ENCODE measurements around the gene NTN4.
"Not testable (repeated sequence)": the region's sequence is repeated elsewhere in the genome, so short reads cannot be mapped to it uniquely, and the experiment has no call there.

NTN4 gene

DNA sequence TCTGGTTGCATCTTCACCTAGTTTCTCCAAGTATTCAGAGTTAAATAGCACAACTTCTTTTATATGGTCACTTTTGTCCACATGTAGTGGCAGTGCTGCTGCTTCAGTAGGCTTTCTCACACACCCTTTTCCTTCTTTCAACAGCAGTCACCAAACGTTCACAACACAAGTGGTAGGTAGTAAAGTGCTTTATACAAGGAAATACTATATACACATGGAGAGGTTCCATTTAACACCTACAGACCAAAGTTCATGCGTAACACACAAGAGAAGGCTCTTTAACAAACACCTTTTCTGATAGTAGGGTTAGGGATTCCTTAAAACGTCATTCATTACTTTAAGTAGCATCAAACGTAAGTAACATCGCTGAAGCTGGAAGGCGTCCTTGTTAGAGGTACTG is 132.2 kb downstream of the NTN4 start:
- DNase-seq (ENCODE audit: low read depth in 2 of 2), result no peak

DNA sequence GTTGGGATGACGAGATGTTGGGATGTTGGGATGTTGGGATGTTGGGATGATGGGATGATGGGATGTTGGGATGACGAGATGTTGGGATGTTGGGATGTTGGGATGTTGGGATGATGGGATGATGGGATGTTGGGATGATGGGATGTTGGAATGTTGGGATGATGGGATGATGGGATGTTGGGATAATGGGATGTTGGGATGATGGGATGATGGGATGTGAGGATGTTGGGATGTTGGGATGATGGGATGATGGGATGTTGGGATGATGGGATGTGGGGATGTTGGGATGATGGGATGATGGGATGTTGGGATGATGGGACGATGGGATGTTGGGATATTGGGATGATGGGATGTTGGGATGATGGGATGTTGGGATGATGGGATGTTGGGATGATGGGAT is 135.9 kb downstream of the NTN4 start:
- not testable (repeated sequence) for DNase-seq (ENCODE audit: low read depth in 2 of 2)

GRCh38 chr12:95653771-95654546 is 136.6 kb downstream of the NTN4 start:
- no peak for DNase-seq (ENCODE audit: low read depth in 2 of 2)

DNA sequence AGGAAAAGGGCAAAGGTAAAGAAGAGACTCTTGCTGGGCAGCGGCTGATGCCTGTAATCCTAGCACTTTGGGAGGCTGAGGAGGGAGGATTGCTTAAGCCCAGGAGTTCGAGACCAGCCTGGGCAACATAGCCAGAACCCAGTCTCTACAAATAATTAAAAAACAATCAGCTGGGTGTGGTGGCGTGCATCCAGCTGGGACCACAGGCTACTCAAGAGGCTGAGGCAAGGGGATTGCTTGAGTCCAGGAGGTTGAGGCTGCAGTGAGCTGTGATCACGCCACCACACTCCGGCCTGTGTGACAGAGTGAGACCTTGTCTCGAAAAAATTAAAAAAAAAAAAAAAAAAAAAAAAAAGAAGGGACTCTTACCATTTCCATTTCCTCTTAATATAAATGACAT is 138.9 kb downstream of the NTN4 start:
- no peak for DNase-seq (ENCODE audit: low read depth in 2 of 2)

GRCh38 chr12:95648990-95649791 is 141.4 kb downstream of the NTN4 start:
- no peak for DNase-seq (ENCODE audit: low read depth in 2 of 2)

DNA sequence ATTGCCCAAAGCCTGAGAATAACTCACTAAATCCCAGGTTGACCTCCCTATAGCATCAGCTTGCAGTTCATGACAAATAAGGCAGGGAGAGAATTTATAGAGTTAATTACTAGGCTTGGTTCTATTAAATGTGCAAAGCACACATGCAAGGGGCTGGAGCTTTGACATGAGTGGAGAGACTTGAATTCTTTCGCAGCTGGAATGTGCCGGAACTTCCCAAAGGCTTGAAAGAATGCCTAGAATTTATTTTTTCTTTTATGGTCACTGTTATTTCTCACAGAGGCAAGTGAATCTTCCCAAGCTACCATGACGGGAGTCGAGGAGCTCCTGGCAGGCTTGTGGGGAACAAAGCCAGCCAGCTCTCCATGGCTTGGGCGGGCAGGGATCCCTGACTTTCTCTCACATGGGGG is 143.8 kb downstream of the NTN4 start:
- DNase-seq (ENCODE audit: low read depth in 2 of 2), result no peak

GRCh38 chr12:95643256-95643655 is 147.3 kb downstream of the NTN4 start:
- DNase-seq (ENCODE audit: low read depth in 2 of 2), result no peak

- DNase-seq (ENCODE audit: low read depth in 2 of 2), result no peak
Observed at GRCh38 chr12:95642583-95642982, 148.0 kb downstream of the NTN4 start.

DNA sequence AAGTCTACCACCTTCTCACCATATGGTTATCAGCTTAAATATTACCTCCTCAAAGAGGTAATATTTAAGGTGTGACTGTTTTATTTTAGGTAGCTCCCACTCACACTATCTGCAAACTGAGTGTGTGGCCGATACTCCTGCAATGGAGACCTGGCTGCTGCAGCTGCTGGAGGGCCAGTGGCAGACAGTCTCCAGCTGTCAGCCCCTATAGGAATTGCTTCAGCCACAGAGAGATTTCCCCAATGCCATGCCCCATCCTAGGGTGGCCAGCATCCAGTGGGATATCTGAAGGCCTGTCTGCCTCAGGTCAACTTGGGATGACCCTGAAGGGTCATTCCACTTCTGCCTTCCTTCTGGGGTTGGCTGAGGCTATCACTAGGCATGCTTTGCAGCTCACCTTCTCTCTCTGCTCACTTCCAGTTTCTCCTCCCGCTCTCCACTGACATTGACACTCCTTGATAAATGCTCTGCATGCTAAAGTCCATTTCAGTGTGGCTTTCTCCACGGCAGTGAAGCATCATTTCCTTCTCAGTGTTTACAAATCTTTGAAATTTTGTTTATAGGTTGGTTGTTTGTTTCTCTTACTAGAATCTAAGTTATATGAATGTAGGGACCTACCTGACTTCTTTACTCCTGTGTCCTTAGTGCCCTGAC is 149.1 kb downstream of the NTN4 start:
- no peak for DNase-seq (ENCODE audit: low read depth in 2 of 2)

DNA sequence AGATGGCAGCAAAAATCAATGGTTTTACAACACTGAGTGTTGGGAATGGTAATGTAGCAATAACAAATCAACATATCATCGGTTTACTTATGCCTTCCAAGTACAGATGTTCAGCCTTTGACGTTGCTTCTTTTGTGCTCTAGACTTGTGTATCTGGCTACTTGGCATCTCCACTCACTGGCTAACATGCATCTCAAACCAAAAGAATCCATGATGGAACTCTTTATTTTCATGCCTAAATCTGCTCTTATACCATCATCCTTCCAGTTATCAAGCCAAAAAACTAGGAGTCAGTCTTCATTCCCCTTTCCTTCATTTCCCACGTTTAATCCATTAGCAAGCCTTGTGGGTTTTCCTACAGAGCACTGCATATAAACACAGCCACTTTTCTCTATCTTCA is 150.0 kb downstream of the NTN4 start:
- DNase-seq (ENCODE audit: low read depth in 2 of 2), result no peak

- DNase-seq (ENCODE audit: low read depth in 2 of 2), result no peak
Observed at GRCh38 chr12:95637471-95638155, 153.0 kb downstream of the NTN4 start.

DNA sequence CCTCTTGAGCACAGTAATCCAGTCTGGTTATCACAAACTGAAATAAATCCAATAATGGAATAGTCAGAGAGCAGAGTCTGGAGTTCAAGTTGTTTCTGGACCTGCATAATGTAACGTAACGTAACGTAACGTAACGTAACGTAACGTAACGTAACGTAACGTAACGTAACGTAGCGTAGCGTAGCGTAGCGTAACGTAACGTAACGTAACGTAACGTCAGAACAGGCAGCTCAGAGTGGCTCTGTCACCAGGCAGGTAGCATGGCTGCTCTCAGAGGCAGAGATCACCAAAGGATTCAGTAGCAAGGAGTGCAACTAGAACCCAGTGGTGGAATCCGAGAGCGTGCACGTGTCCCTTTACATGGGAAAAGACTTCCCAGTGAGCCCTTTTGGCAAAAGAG is 153.6 kb downstream of the NTN4 start:
- DNase-seq (ENCODE audit: low read depth in 2 of 2), result no peak

DNA sequence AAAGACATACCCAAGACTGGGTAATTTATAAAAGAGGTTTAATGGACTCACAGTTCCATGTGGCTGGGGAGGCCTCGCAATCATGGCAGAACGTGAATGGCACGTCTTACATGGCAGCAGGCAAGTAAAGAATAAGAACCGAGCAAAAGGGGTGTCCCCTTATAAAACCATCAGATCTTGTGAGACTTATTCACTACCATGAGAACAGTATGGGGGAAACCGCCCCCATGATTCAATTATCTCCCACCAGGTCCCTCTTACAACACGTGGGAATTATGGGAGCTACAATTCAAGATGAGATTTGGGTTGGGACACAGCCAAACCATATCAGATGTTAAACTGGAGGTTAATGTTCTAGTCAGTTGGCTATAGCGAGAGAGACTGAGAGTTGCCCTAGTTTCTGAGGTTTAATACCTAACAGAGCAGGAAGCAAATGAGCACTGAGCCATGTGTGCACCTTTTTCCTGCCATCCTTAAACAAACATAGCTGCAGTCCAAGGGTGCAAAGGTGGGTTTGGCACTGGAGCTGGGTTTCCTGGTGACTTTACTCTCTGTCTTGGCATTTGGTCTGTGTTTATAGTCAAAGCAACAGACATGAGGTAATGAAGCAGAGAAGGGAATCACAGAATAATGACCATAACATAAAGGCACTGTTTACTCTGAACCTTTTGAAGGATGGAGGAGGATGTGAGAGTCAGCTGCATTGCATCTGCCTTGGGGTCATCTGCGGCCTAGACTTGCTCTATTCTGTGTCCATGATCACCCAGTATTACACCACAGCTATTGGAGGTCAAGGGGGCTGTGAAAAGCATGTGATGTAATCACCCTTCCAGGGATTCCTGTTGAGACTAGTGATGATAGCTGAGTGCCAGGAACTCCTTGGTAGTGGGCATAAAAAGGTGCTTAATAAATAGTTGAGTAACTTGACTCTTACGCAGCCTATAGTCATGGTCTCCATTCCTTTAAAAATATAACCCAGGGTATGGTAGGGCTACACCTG is 155.6 kb downstream of the NTN4 start:
- no peak for DNase-seq (ENCODE audit: low read depth in 2 of 2)

GRCh38 chr12:95633732-95634465 is 156.7 kb downstream of the NTN4 start:
- no peak for DNase-seq (ENCODE audit: low read depth in 2 of 2)

- no peak for DNase-seq (ENCODE audit: low read depth in 2 of 2)
Observed at GRCh38 chr12:95633049-95633731, 157.4 kb downstream of the NTN4 start.

DNA sequence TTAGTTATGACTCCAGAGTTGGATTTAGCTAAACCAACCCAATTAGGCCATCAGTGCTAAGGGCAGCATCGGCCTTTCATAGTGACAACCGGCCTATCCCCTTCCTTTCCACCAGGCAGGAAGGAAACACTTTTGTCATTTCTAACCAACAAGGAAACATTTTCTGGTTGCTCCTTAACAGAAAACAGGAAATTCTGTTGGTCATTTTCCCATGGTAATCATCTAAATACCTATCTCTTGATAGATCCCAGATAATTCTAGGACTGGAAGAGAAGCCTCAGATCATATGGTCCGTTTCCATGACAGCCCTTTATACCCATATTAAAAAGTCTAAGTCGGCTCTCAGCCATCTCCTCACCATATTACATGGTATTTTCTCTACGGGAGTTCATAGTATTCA is 160.1 kb downstream of the NTN4 start:
- DNase-seq (ENCODE audit: low read depth in 2 of 2), result no peak

- no peak for DNase-seq (ENCODE audit: low read depth in 2 of 2)
Observed at GRCh38 chr12:95629392-95629791, 161.2 kb downstream of the NTN4 start.

DNA sequence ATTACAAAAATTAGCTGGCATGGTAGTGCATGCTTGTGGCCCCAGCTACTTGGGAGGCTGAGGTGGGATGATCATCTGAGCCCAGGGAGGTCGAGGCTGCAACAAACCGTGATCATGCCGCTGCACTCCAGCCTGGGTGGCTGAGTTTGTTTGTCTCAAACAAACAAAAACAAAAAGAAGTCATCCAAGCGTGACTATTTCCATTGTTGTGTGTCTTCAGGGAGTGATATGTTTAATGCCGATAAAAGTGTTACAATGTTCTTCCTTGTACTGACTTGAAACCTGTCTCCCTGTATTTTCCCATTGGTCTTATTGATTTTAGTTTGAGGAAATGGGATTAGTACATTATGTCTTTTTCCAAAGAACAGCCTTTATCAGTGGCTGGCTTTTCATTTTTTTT is 163.7 kb downstream of the NTN4 start:
- no peak for DNase-seq (ENCODE audit: low read depth in 2 of 2)

GRCh38 chr12:95625012-95625411 is 165.6 kb downstream of the NTN4 start:
- DNase-seq (ENCODE audit: low read depth in 2 of 2), result no peak

- DNase-seq (ENCODE audit: low read depth in 2 of 2), result no peak
Observed at GRCh38 chr12:95624589-95624988, 166.0 kb downstream of the NTN4 start.

All from stimulated activated CD8-positive, alpha-beta memory T cell treated with anti-CD3 and anti-CD28 coated beads, Interleukin-2, amount 100 ng/mL, for 1 hour (primary cell).